Right forelimb (tissue), 1 donor: ENCODE measurements around the gene NEK10.
"Not testable (repeated sequence)": the region's sequence is repeated elsewhere in the genome, so short reads cannot be mapped to it uniquely, and the experiment has no call there.

Source experiments
- DNase-seq: peaks from one replicate; pipeline ENCODE4 v3.0.0-alpha.2; 2018

The NEK10 gene

DNA sequence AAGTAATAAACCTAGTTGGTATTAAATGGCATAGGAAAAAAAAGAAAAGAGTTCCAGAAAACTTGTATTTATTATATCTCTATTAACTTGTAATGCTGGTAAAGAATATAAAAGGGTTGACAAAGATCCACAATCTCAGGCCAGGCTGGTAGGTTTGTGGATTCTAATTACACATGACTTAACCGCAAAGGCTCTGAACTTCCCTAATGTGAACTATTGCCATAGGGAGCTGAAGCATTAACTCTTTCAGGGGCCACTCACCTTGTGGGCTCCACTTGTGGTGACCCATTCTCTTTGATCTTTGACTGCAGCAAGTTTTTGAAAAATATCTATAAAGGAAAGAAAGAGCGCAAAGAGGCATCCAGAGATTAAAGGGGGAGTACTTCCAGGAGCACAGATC lies 58.5 kb downstream of the NEK10 start:
- no peak for DNase-seq

DNA sequence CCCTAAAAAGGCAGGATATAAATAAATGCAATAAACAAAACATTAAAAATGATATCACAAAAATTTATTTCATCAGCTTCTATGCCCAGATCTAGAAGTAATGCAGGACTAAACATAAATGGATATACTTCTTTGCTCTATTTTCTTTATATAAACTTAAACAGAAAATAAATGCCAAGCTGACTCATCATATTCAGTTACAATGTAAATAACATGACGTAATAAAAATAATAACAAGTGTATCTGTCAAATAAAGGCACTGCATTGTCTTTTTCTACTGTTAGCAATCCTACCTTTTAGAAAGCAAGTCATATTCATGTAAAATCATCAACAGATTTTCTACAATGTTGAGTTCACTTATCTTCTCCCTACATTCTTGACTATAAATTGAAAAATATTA lies 61.6 kb downstream of the NEK10 start:
- no peak for DNase-seq

DNA sequence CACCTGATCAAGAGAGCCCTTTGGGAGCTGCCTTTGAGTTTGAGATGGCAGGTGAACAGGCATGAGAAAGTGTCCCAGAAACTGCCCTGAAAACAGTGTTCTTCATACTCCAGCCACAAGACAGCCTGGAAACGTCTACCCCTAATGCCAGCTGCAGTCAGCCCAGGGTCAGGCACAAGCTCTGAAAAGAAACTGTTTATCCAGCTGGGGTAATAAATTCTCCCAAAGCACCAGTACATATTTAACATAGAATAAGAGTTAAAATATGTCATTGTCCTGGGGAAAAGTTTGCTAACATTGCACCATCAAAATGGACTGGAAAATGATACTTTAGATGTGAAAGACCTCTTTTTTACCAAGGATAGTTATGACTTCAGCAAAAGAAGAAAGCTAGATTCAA lies 66.3 kb downstream of the NEK10 start:
- no peak for DNase-seq

DNA sequence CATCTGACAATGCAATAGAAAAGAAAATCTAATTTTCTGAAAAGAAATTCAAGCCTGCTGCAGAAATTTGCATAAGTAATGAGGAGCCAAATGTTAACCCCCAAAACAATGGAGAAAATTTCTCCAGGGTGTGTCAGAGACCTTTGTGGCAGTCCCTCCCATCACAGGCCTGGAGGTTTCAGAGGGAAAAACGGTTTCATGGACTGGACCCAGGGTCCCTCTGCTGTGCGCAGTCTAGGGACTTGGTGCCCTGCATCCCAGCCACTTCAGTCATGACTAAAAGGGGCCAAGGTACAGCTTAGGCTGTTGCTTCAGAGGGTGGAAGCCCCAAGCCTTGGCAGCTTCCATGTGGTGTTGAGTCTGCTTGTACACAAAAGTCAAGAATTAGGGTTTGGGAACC lies 70.2 kb downstream of the NEK10 start:
- not testable (repeated sequence) for DNase-seq

DNA sequence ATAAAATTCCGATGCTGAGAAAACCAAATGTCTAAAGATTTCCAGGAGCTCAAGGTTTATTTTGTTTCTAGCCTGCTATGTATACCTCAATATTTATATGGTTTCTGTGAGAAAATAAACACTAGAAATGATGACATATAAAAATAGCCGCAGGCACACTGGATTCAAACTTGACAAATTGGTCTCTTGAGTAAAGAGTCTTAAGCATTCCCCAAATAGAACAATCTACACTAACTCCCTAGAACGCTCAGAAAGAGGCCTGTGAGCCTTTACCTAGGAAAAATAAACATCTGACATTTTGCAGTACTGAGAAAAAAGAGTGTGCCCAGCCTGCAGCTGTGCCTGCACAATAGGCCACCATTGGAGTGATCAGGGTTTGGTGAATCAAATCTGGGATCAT lies 75.2 kb downstream of the NEK10 start:
- DNase-seq: no peak

DNA sequence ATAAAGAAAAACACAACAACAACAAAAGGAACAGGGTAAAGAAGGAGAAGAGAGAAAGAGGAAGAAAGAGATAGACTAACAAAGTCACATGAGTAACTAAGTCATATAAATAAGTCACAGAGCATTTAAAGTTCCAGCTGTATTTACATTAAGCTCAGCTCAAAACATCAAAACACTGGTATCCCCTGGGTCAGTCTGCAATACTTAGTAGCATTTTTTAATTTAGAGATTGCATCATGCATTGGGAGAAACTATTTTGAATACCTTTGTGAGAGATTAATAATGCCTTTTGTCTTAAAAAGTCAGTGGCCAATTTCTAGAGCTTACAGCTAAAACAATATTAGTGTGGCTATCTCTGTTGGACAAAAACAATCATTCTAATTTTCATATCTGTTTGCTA lies 78.4 kb downstream of the NEK10 start:
- no peak for DNase-seq

DNA sequence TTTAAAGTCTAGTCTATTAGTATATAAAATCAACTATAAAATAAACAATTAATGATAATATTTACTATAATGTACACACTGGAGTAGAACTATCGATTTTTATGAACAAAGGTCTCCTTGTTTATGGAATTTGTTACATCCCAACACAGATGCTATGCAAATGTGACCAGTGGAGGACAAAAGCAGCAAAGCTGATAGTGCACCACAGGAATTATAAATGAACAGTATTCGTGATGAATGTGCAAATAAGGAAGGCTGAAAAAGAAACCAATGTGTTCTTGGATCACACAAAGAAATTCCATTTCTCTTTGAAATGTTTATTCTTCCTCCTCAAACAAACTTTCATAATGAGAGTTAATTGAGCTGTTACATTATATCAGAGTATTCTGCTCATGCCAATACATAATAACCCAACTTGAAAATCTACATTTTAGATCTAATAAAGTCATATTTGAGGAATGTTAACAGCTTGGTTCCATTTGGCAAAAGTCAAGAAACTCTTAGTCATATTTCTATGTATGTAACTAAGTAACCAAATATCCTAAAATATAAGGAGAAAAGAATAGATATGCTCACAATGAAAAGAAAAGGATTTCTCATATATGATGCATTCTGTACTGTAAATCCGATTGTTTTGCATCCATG lies 79.3 kb downstream of the NEK10 start:
- DNase-seq: no peak

DNA sequence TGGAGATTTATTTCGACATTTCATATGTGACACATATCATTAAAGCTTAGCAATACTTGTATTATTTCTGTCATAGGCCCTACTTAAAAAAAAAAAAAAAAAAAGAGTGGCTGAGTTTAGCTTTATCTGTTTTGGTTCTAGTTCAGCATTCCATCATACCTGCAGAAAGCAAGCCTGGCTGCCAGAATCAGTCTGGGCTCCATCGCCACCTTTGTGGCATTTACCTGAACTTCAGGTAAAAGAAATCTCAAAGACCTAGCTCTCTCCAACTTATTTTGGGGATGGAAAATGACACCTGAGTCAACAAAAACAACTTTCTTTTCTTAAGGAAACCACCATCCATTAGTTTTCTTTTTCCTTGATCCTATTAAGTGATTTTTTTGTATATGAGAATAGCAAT lies 82.1 kb downstream of the NEK10 start:
- no peak for DNase-seq

DNA sequence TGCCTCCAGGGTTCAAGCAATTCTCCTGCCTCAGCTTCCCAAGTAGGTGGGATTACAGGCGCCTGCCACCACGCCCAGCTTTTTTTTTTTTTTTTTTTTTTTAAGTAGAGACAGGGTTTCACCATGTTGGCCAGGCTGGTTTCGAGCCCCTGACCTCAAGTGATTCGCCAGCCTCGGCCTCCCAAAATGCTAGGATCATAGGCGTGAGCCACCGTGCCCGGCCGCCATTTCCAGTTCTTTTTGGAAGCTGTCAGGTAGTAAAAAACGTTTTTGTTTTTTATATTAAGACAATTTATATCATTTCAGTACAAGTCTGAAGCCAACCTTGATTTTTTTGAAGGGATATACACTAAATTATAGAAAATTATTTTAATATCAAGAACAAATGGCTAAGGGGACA lies 82.7 kb downstream of the NEK10 start:
- DNase-seq: not testable (repeated sequence)

DNA sequence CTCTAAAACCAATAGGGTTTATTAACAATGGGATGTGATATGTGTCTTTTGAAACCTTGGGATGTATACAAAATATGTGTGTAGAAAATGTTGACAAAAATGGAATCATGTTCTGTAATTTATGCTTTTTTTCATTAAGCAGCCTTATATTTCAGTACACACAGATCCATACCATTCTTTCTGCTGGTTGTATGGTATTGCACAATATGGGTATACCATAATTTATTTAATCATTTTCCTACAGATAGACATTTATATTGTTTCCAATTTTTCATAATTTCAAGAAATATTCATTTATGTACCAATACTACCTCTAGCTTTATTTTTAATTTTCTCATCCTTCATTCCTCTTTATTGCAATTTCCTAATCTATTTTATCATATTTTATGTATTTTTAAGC lies 83.5 kb downstream of the NEK10 start:
- no peak for DNase-seq

DNA sequence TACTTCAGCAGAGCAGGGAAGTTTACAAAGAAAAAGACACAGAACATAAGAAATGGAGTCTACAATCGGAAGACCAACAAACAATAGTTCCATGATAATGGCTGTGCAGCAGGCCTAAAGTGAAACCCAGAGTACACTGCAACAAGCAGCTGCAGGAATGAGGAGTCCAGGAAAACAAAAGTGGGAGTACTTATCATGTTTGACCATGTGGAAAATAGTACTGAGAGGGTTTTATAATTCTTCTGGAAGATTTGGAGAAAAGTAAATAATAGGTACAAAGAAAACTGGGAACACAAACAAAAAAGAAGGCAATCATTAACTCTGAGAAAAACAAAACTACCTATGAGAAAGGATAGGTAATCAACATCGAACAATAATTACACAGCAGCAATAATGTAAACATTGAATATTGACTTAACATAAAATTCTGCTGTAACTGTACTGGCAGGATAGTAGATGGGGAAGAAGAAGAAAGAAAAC lies 87.5 kb downstream of the NEK10 start:
- no peak for DNase-seq

DNA sequence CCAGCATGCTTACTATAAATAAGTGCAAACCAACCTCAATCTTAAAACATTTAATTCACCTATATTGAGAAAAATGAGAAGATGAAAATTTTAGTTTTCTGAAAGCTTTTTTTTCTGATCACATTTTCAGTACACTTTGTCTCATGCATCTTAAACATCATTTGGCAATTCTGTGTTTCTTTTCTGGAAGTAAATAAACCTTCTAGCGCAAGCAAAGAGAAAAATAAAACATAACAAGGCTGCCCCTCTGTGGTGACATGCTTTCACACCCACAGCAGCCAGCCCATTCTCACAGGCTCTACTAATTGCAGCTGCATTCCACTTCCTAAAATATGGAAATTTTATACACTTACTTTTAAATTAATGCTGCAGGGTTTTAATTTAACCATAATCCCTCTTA lies 90.1 kb downstream of the NEK10 start:
- DNase-seq: no peak

DNA sequence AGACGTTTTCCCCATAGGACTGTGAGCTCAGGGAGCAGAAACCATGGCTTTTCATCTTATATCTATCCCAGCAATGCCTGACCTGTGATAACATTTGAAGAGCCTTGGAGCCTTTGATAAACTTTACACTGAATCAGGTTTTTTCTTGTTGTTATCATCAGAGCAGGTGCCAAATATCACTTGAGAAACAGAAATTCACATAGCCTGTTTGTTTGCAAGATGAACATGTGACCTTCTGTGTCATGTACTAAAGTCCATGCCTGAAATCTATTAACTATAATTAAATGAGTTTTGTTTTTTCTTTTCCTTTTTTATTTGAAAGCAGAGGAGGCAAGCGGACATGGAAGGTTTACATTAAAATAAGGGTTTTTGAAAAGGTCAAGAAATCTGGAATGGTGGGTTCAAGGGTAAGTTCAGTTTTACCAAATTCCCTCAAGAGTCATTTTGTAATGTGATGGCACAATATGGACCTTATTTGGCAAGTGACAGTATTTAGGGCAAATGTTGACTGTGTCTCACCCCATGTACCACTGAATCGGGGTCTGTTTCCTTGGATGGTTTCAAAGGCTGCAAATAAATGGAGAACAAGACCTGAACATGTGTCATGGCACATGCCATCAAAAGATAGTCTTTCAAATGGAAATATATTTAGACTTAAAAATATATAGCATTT lies 90.7 kb downstream of the NEK10 start:
- DNase-seq: no peak

DNA sequence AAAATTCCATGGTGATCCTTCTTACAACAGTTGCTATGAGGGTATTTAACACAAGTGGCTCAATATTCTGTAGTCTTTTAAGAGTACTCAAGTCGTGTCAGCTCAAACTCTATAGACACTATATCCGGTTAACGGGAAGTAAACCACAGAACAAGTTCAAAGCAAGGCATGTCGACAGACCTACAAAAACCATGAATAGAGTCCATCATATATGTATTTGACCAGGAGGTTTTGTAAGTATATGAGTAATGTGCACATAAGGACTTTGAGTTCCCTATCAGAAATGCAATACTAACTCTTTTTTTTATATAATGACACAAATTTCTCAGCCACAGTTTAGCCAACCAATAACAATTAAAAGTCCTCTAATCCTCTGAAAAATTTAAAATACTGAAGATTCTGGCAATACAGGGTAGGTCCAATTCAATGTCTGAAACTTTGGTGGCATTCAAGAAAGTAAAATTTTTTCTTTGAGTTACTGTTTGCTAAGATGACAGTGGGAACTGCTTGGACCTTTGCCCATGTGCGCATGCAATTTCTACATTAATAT lies 93.7 kb downstream of the NEK10 start:
- DNase-seq: no peak

DNA sequence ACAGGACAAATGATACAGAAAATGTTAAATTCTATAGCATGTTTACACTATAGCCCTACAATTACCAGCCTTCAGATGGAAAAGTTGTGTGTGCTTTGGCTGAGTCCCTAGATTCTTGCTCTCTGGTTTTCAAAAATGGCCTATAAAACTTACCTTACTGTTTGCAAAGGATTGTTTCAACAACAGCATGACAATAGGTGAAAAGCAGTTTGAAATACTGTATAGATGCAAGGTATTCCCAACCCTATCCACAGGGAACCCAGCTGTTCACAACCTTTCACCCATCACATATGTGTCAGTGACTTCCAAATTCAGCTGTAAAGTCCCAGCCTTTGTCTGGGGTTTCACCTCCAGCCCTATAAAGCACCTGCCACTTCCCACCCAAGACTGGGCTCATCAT lies 97.3 kb downstream of the NEK10 start:
- no peak for DNase-seq

DNA sequence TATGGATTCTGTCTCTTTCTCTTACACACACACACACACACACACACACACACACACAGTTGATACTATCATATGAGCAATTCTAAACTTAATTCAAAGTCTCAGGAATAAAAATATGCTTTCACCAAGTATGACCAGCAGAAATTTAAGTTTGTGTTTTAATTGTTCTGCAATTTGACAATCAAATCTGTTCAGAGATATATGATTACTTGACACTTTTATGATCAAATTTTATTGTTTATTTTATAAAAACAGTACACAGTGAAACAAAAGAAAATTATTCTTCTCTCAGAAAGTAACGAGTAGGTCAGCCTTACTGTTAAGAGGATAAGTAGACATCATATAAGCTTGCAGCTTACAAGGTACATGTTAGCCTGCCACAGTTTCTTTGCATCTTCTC lies 114.3 kb downstream of the NEK10 start:
- no peak for DNase-seq

DNA sequence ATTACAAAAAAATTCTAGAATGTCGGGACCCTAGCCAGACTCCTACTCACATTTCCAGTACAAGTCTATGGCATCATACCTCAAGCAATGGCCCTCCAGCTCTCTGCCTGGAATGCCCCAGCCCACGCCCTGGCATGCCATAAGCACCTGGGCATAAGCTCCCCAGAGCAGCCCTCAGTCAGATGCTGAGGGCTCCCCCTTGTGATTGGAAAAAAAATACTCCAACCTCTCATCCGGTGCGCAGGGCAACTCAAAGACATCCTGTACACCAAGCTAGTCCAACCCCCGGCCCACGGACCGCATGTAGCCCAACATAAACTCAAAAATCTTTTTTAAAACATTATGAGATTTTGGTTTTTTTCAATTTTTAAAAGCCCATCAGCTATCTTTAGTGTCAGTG lies 115.4 kb downstream of the NEK10 start:
- no peak for DNase-seq

DNA sequence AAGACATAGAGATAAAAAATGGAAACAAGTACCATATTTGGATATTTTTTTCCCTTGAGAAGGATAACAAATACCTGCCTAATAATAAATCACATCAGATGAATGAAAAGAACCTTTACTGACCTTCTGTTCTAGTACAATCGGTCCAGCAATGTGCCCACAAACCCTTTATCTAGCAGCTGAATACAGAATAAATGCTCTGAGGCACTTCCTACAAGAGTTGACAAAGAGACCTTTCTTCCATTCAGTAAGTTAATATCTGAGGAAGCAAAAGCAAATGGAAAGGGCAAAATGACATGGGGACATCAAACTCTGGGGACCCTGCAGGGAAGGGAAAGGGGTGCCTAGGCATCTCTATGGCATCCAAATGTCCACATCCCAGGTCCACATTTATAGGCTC lies 115.8 kb downstream of the NEK10 start:
- DNase-seq: no peak

DNA sequence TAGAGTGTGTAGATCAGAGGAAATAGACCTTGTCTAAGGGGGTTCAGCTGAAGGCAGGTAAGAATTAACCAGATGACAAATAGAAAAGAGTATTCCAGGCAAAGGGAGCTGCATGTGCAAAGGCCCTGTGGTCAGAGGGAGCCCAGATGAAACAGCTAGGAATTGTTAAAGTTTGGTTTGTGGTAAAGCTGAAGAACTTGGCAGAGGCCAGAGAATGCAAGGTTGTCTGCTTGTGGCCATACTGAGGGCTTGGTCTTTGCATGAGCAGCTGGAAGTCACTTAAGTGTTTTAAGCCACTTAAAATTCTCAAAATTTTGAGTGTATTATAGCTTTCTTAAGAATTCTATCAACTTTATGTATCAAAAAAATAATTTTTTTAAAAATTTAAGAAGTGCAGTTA lies 116.5 kb downstream of the NEK10 start:
- no peak for DNase-seq

DNA sequence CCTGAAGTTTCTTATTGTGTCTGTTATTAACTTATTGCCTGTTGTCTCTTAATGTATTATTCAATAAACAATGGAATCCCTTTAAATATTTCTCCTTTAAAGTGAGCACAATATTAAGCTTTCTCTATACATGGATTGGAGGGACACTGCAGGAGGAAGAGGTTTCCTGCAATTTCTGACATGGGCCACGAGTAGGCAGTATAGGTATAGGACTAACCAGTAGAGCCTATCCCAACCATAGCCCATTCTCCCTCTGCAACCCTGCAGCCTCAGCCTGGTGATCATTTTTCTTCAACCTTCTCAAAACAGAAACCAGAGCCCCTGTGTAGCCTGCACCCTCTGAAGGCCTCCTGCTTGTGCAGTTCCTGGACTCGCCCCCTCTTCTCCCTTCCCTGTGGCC lies 124.8 kb downstream of the NEK10 start:
- DNase-seq: no peak

DNA sequence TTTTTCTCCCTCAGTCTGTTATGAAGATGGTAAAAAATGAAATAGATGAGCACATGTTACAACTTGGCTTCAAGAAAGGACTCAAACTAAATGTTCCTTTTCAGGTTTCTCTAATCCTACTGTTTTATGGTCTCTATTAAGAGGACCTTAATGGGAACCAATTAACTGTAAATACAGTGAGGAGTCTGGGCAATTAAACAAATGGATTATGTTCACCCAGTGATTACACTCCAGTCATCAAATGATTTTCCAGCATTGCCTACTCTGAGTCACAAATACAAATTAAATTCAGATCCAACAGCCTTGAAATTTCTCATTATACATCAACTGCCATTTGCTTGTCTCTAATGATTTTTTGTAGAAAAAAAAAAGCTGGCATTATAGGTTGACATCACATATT lies 129.2 kb downstream of the NEK10 start:
- no peak for DNase-seq

DNA sequence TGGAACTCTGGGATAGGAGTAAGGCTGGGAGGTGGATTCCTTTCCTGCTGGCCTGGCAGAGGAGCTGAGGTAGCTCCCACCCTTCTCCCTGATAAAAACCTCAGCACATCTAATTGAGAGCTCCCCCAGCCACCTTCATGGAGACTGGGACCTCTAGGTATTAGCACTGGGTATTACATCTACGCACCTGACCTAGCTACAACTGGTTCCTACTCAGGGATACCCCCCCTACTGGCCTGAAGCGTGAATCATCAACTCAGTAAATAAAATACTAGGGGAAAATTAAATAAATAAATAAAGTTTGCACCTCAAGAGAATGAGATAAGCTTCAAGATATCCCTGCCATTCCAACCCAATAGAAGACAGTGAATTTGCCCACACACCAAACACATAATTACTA lies 140.4 kb downstream of the NEK10 start:
- no peak for DNase-seq

DNA sequence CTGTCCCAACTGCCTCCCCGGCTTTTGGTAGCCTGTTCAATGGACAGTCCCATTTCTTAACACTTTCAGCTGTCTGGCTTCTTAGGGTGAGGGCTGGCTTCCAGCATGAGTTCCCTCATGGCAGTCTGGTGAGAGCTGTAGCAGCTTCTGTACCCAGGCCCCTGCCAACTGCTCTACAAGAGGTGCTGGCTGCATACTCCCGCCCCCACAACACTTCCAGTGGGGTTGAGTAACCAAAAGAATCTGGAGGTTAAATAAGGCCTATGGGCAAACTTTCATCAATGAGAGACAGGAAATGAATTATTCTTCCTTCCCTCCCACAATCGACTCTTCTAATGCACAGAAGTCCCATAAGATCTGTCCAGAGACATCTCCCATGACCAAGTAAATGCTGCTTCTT lies 145.0 kb downstream of the NEK10 start:
- no peak for DNase-seq

DNA sequence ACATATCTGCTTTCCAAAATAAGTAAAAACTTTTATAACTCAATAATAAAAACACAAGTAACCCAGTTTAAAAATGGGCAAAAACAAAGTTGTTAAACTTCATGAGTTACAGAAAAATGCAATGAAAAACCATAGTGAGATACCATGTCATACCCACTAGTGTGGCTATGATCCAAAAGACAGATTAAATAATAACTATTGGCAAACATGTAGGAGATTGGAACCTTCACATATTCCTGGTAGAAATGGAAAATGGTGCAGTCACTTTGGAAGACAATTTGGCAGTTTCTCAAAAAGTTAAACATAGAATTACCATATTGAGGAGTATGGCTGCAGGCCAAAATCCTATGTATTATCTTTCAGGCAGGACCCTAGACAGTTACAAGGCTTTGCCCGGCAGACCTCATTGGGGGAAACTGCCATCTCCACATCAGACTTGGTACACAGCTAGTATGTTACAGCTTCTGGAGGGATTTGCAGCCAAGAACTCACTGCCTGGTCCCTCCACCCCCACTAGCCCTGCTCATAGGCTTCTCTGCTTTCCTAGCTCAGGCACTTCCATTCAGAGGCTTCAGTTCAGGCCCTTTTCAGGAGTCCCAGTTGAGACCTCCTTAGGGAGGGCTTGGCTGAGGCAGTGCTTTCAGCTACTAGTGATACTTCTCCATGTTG lies 147.8 kb downstream of the NEK10 start:
- no peak for DNase-seq
